Measurements from ENCODE around the gene FN1. TPM values are rescaled to one million over a fixed set of nuclear protein-coding genes. Genes with fewer than 3 reads are reported as not detected.

FN1 gene
- total and polyA plus RNA-seq, 4 donors = 339 to 1,753 (median 934) TPM

- TF ChIP-seq, protein P1, sequence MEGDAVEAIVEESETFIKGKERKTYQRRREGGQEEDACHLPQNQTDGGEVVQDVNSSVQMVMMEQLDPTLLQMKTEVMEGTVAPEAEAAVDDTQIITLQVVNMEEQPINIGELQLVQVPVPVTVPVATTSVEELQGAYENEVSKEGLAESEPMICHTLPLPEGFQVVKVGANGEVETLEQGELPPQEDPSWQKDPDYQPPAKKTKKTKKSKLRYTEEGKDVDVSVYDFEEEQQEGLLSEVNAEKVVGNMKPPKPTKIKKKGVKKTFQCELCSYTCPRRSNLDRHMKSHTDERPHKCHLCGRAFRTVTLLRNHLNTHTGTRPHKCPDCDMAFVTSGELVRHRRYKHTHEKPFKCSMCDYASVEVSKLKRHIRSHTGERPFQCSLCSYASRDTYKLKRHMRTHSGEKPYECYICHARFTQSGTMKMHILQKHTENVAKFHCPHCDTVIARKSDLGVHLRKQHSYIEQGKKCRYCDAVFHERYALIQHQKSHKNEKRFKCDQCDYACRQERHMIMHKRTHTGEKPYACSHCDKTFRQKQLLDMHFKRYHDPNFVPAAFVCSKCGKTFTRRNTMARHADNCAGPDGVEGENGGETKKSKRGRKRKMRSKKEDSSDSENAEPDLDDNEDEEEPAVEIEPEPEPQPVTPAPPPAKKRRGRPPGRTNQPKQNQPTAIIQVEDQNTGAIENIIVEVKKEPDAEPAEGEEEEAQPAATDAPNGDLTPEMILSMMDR (IDR thresholded peaks at IDR 0.05; ENCODE audit: control extremely low read depth, extremely low read depth) = no peak
- no peaks in the 10 kb centered on the region for H3K4me1 ChIP-seq (ENCODE audit: control insufficient read depth in 5 of 5, insufficient read depth in 5 of 5, low read length in 5 of 5)
- H3K9me3 ChIP-seq (ENCODE audit: control insufficient read depth in 4 of 4, insufficient read depth in 3 of 4, low read length in 3 of 4) = peaks cover 0 to 2% (median 0%) of the 10 kb centered on the region in 4 donors
- DNase-seq (no peak), ATAC-seq (ENCODE audit: insufficient read depth, low FRiP score) (no peak)
- WGBS, 2 donors = 90 to 93% methylated on average over 4 of the region's 4 CpGs
- no peak overlapping the region for H3K9ac ChIP-seq (ENCODE audit: insufficient read depth in 1 of 2, low read length in 2 of 2)
- no peak overlapping the region for H3K4me3 ChIP-seq
- H3K27ac ChIP-seq (ENCODE audit: low read depth in 1 of 2, low read length in 1 of 2) = no peak overlapping the region
- peaks cover 12 to 84% (median 35%) of the 10 kb centered on the region in 4 donors for H3K36me3 ChIP-seq (ENCODE audit: control insufficient read depth in 4 of 4, insufficient read depth in 4 of 4, low read length in 4 of 4)
- no peaks in the 10 kb centered on the region for H3K27me3 ChIP-seq (ENCODE audit: control insufficient read depth in 3 of 3, insufficient read depth in 3 of 3, low read length in 2 of 3)
Measured at GRCh38 chr2:215365184-215365658, 70.6 kb downstream of the FN1 start.

DNA sequence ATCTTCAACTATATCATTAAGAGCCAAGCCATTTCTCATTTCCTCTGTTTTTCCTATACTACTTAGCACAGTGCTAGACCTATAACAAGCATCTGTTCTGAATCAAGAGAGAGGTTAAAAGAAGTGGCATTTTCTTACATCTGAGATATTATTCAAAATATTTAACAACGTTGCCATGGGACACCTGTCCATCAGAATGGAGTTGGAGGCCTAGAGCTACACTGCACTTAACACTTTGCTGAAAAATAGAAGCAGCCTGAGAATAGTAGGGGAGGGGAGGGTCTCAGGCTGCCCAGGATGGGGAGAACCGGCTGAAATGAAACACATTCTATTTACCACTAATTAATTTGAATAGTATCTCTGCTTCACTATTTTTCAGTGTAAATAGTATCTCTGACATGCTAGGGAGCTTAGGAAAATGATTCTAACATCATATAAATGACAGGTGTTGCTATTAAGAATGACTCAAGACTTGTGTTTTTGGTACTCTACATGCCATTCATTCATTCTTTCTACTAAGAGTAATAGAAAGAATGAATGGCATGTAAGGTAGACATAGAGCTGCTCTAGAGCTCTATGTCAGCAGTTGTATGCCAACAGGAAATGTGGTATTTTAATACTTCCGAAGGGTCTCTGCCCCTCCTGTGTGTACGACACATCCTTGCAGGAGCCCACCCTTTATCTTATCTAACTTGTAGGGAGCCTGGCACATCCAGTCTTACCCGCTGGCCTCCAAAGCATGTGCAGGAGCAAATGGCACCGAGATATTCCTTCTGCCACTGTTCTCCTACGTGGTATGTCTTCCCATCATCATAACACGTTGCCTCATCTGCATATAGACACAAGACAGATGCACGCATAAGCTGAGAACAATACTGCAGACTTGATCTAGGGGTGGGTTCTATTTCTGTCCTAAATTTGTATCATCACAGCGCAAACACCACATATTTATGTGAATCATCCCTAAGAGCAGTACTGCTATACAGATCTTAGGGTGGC, 71.4 kb downstream of the FN1 start:
- no peak overlapping the region for H3K9ac ChIP-seq (ENCODE audit: insufficient read depth in 1 of 2, low read length in 2 of 2)
- H3K36me3 ChIP-seq (ENCODE audit: control insufficient read depth in 4 of 4, insufficient read depth in 4 of 4, low read length in 4 of 4) = peaks cover 11 to 76% (median 31%) of the 10 kb centered on the region in 4 donors
- H3K9me3 ChIP-seq (ENCODE audit: control insufficient read depth in 4 of 4, insufficient read depth in 3 of 4, low read length in 3 of 4) = peaks cover 0 to 2% (median 0%) of the 10 kb centered on the region in 4 donors
- no peaks in the 10 kb centered on the region for H3K27me3 ChIP-seq (ENCODE audit: control insufficient read depth in 3 of 3, insufficient read depth in 3 of 3, low read length in 2 of 3)
- TF ChIP-seq, protein P1 (IDR thresholded peaks at IDR 0.05; ENCODE audit: control extremely low read depth, extremely low read depth) = no peak
- no peaks in the 10 kb centered on the region for H3K4me1 ChIP-seq (ENCODE audit: control insufficient read depth in 5 of 5, insufficient read depth in 5 of 5, low read length in 5 of 5)
- 89% methylated on average over 10 of the region's 10 CpGs for WGBS, 2 donors
- ATAC-seq (ENCODE audit: insufficient read depth, low FRiP score) (no peak), DNase-seq (no peak)
- no peak overlapping the region for H3K27ac ChIP-seq (ENCODE audit: low read depth in 1 of 2, low read length in 1 of 2)
- no peak overlapping the region for H3K4me3 ChIP-seq

- WGBS, 2 donors = 80 to 93% methylated on average over 2 of the region's 2 CpGs
- Histone ChIP-seq H3K9ac (ENCODE audit: insufficient read depth in 1 of 2, low read length in 2 of 2) (no peak overlapping the region), H3K36me3 (ENCODE audit: control insufficient read depth in 4 of 4, insufficient read depth in 4 of 4, low read length in 4 of 4) (peaks cover 11 to 72% (median 28%) of the 10 kb centered on the region in 4 donors), H3K27me3 (ENCODE audit: control insufficient read depth in 3 of 3, insufficient read depth in 3 of 3, low read length in 2 of 3) (no peaks in the 10 kb centered on the region), H3K4me3 (no peak overlapping the region), H3K27ac (ENCODE audit: low read depth in 1 of 2, low read length in 1 of 2) (no peak overlapping the region), H3K4me1 (ENCODE audit: control insufficient read depth in 5 of 5, insufficient read depth in 5 of 5, low read length in 5 of 5) (no peaks in the 10 kb centered on the region), H3K9me3 (ENCODE audit: control insufficient read depth in 4 of 4, insufficient read depth in 3 of 4, low read length in 3 of 4) (peaks cover 0 to 2% (median 0%) of the 10 kb centered on the region in 4 donors)
- no peak for DNase-seq
- TF ChIP-seq, protein P1 (IDR thresholded peaks at IDR 0.05; ENCODE audit: control extremely low read depth, extremely low read depth) = no peak
- ATAC-seq (ENCODE audit: insufficient read depth, low FRiP score) = no peak
Measured at GRCh38 chr2:215363461-215364156, 72.3 kb downstream of the FN1 start.
